ENCODE data around the gene CRYL1.

- TF ChIP-seq CTCF (IDR thresholded peaks at IDR 0.05) (no peak), CREM (CRISPR knock-in tag; IDR thresholded peaks at IDR 0.05) (no peak), FOXJ3 (CRISPR knock-in tag; IDR thresholded peaks at IDR 0.05; ENCODE audit: borderline replicate concordance) (no peak), OVOL2 (CRISPR knock-in tag; IDR thresholded peaks at IDR 0.05; ENCODE audit: borderline replicate concordance) (no peak), AR (CRISPR knock-in tag; IDR thresholded peaks at IDR 0.05) (no peak), SMAD4 (CRISPR knock-in tag; IDR thresholded peaks at IDR 0.05) (no peak), FOXP1 (CRISPR knock-in tag; IDR thresholded peaks at IDR 0.05; ENCODE audit: borderline replicate concordance) (no peak), PRDM15 (CRISPR knock-in tag; IDR thresholded peaks at IDR 0.05) (no peak), MLX (CRISPR knock-in tag; IDR thresholded peaks at IDR 0.05) (no peak)
- TF ChIP-seq, protein P1, sequence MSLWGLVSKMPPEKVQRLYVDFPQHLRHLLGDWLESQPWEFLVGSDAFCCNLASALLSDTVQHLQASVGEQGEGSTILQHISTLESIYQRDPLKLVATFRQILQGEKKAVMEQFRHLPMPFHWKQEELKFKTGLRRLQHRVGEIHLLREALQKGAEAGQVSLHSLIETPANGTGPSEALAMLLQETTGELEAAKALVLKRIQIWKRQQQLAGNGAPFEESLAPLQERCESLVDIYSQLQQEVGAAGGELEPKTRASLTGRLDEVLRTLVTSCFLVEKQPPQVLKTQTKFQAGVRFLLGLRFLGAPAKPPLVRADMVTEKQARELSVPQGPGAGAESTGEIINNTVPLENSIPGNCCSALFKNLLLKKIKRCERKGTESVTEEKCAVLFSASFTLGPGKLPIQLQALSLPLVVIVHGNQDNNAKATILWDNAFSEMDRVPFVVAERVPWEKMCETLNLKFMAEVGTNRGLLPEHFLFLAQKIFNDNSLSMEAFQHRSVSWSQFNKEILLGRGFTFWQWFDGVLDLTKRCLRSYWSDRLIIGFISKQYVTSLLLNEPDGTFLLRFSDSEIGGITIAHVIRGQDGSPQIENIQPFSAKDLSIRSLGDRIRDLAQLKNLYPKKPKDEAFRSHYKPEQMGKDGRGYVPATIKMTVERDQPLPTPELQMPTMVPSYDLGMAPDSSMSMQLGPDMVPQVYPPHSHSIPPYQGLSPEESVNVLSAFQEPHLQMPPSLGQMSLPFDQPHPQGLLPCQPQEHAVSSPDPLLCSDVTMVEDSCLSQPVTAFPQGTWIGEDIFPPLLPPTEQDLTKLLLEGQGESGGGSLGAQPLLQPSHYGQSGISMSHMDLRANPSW (CRISPR knock-in tag; conservative IDR thresholded peaks at IDR 0.05; ENCODE audit: low read depth), result no peak
Observed at GRCh38 chr13:20381401-20381800, 144.3 kb downstream of the CRYL1 start.

All from WTC11 (cell line).